Loucy (cell line): ENCODE data around the gene CDH13.

ENCODE experiments used
- H2AFZ ChIP-seq: fragments of 200-600 bp; sonication (generic); 2 replicates; pipeline ENCODE4 v1.6.0; 2016; ENCODE audit warnings: antibody characterized with exemption, mild to moderate bottlenecking, low read length, moderate library complexity
- H3F3A ChIP-seq: fragments of 200-600 bp; 2 replicates; pipeline ENCODE4 v1.6.0; 2016; ENCODE audit warnings: antibody characterized with exemption, low read depth, mild to moderate bottlenecking
- H3K27me3 ChIP-seq: fragments of 200-600 bp; sonication (generic); 2 replicates; pipeline ENCODE4 v1.6.1; 2014; ENCODE audit warnings: low read length, mild to moderate bottlenecking; ENCODE audit not compliant: insufficient read depth, poor library complexity, severe bottlenecking
- H3K36me3 ChIP-seq: fragments of 200-600 bp; sonication (generic); 2 replicates; pipeline ENCODE4 v1.6.1; 2016; ENCODE audit warnings: low read length; ENCODE audit not compliant: insufficient read depth
- H3K4me1 ChIP-seq: fragments of 200-600 bp; sonication (generic); 2 replicates; pipeline ENCODE4 v1.5.1; 2014; ENCODE audit warnings: low read length, mild to moderate bottlenecking; ENCODE audit not compliant: insufficient read depth, poor library complexity, severe bottlenecking
- H3K4me2 ChIP-seq: fragments of 200-600 bp; sonication (generic); 2 replicates; pipeline ENCODE4 v1.6.0; 2014; ENCODE audit warnings: antibody characterized with exemption, low read length, low read depth, mild to moderate bottlenecking; ENCODE audit not compliant: poor library complexity, severe bottlenecking
- H3K4me3 ChIP-seq: fragments of 200-600 bp; sonication (generic); 2 replicates; pipeline ENCODE4 v1.5.1; 2014; ENCODE audit warnings: low read length, mild to moderate bottlenecking, mixed read lengths; ENCODE audit not compliant: poor library complexity, severe bottlenecking
- H3K79me2 ChIP-seq: fragments of 200-600 bp; sonication (generic); 2 replicates; pipeline ENCODE4 v1.6.1; 2014; ENCODE audit warnings: low read length; ENCODE audit not compliant: insufficient read depth
- H3K9ac ChIP-seq: fragments of 200-600 bp; sonication (generic); 2 replicates; pipeline ENCODE4 v1.6.0; 2014; ENCODE audit warnings: mild to moderate bottlenecking, low read depth, low read length, moderate library complexity; ENCODE audit not compliant: poor library complexity, severe bottlenecking
- H3K9me2 ChIP-seq: fragments of 200-600 bp; sonication (generic); replicated peaks from 2 replicates; pipeline ENCODE4 v1.6.1; 2016; ENCODE audit warnings: low read depth, low read length, mixed read lengths
- H3K9me3 ChIP-seq: fragments of 200-600 bp; sonication (generic); 2 replicates; pipeline ENCODE4 v1.6.1; 2014; ENCODE audit warnings: mild to moderate bottlenecking, antibody characterized with exemption, low read length, low read depth; ENCODE audit not compliant: insufficient read depth
- H4K20me1 ChIP-seq: fragments of 200-600 bp; sonication (generic); 2 replicates; pipeline ENCODE4 v1.6.0; 2014; ENCODE audit warnings: antibody characterized with exemption, low read length, mild to moderate bottlenecking; ENCODE audit not compliant: insufficient read depth, poor library complexity, severe bottlenecking
- CTCF ChIP-seq: fragments of 200-600 bp; sonication (generic); conservative IDR thresholded peaks from 2 replicates; pipeline ENCODE4 v1.5.1; 2014; ENCODE audit warnings: mild to moderate bottlenecking, antibody characterized with exemption, low read length
- EZH2phosphoT487 ChIP-seq: fragments of 200-600 bp; IDR thresholded peaks from 2 replicates; pipeline ENCODE4 v1.6.1; 2018; ENCODE audit warnings: antibody characterized with exemption, mild to moderate bottlenecking, moderate library complexity, borderline replicate concordance

The CDH13 gene

GRCh38 chr16:83247767-83248372 is 621.1 kb downstream of the CDH13 start:
- H3K9ac ChIP-seq: no peak overlapping the region
- no peaks in the 10 kb centered on the region for H3K36me3 ChIP-seq
- H3K4me1 ChIP-seq: no peaks in the 10 kb centered on the region
- no peak overlapping the region for H2AFZ ChIP-seq
- no peaks in the 10 kb centered on the region for H3K79me2 ChIP-seq
- no peak overlapping the region for H3K4me2 ChIP-seq
- no peaks in the 10 kb centered on the region for H3K9me3 ChIP-seq
- no peaks in the 10 kb centered on the region for H3K27me3 ChIP-seq
- H3K4me3 ChIP-seq: no peak overlapping the region
- H3F3A ChIP-seq: no peaks in the 10 kb centered on the region
- no peaks in the 10 kb centered on the region for H3K9me2 ChIP-seq
- TF ChIP-seq CTCF (no peak), EZH2phosphoT487 (no peak)
- no peaks in the 10 kb centered on the region for H4K20me1 ChIP-seq

GRCh38 chr16:83248735-83249463 is 622.1 kb downstream of the CDH13 start:
- no peak overlapping the region for H3K9ac ChIP-seq
- no peaks in the 10 kb centered on the region for H3K9me2 ChIP-seq
- H3K4me2 ChIP-seq: no peak overlapping the region
- H3K27me3 ChIP-seq: no peaks in the 10 kb centered on the region
- H3F3A ChIP-seq: no peaks in the 10 kb centered on the region
- H3K36me3 ChIP-seq: no peaks in the 10 kb centered on the region
- H4K20me1 ChIP-seq: no peaks in the 10 kb centered on the region
- no peaks in the 10 kb centered on the region for H3K79me2 ChIP-seq
- TF ChIP-seq EZH2phosphoT487: no peak
- TF ChIP-seq CTCF: no peak
- H2AFZ ChIP-seq: no peak overlapping the region
- H3K9me3 ChIP-seq: no peaks in the 10 kb centered on the region
- no peak overlapping the region for H3K4me3 ChIP-seq
- H3K4me1 ChIP-seq: no peaks in the 10 kb centered on the region

GRCh38 chr16:83253521-83253920 is 626.8 kb downstream of the CDH13 start:
- no peak overlapping the region for H2AFZ ChIP-seq
- TF ChIP-seq CTCF: no peak
- TF ChIP-seq EZH2phosphoT487: no peak
- no peaks in the 10 kb centered on the region for H4K20me1 ChIP-seq
- H3F3A ChIP-seq: no peaks in the 10 kb centered on the region
- H3K79me2 ChIP-seq: no peaks in the 10 kb centered on the region
- no peaks in the 10 kb centered on the region for H3K9me3 ChIP-seq
- no peak overlapping the region for H3K4me2 ChIP-seq
- no peak overlapping the region for H3K4me3 ChIP-seq
- H3K4me1 ChIP-seq: no peaks in the 10 kb centered on the region
- no peaks in the 10 kb centered on the region for H3K27me3 ChIP-seq
- no peak overlapping the region for H3K9ac ChIP-seq
- no peaks in the 10 kb centered on the region for H3K36me3 ChIP-seq
- no peaks in the 10 kb centered on the region for H3K9me2 ChIP-seq
